CD4-positive, alpha-beta memory T cell (primary cell): Measurements from ENCODE around the gene MAGI2. TPM values are rescaled to one million over a fixed set of nuclear protein-coding genes. Genes with fewer than 3 reads are reported as not detected.

ENCODE experiments used
- CTCF ChIA-PET: fragments of 350-600 bp; sonication (Branson Sonifier 250); formaldehyde crosslinking; loops from one replicate; lab custom pipeline; 2021; ENCODE audit warnings: inconsistent platforms; ENCODE audit not compliant: partially characterized antibody; lab: Charles Lee
- POLR2A ChIA-PET: fragments of 350-600 bp; sonication (Branson Sonifier 250); formaldehyde crosslinking; loops from one replicate; lab custom pipeline; 2021; ENCODE audit not compliant: partially characterized antibody; lab: Charles Lee
- DNase-seq, 5 donors: peaks; one replicate each; pipeline versions ENCODE4 v3.0.0 to v3.0.0-alpha.2; 2020 to 2022; ENCODE audit warnings: mixed read lengths in 1 of 5
- H3K27ac ChIP-seq: one replicate; pipeline ENCODE4 v1.7.0; 2013; ENCODE audit warnings: low read depth, low read length
- H3K27me3 ChIP-seq: 2 replicates; pipeline ENCODE4 v1.7.0; 2013; ENCODE audit warnings: mild to moderate bottlenecking, low read length, moderate library complexity; ENCODE audit not compliant: insufficient read depth
- H3K36me3 ChIP-seq: 2 replicates; pipeline ENCODE4 v1.7.0; 2013; ENCODE audit warnings: mild to moderate bottlenecking, low read length, moderate library complexity; ENCODE audit not compliant: insufficient read depth
- H3K4me1 ChIP-seq: 2 replicates; pipeline ENCODE4 v1.7.0; 2013; ENCODE audit warnings: mild to moderate bottlenecking, low read length, moderate library complexity; ENCODE audit not compliant: insufficient read depth
- H3K4me3 ChIP-seq, 2 donors: one replicate each; pipeline ENCODE4 v1.7.0; 2013; ENCODE audit warnings: low read length in 2 of 2, mild to moderate bottlenecking in 1 of 2
- H3K9me3 ChIP-seq, 2 donors: one replicate each; pipeline ENCODE4 v1.7.0; 2013; ENCODE audit warnings: low read length in 2 of 2, control low read depth in 1 of 2; ENCODE audit not compliant: control insufficient read depth in 1 of 2
- H3K27ac Mint-ChIP-seq, 7 donors: one replicate each; pipeline ENCODE4 v1.8.0; 2020 to 2021; ENCODE audit warnings: mixed read lengths in 7 of 7, mild to moderate bottlenecking in 6 of 7, inconsistent platforms in 3 of 7, moderate library complexity in 3 of 7
- H3K27me3 Mint-ChIP-seq, 2 donors: one replicate each; pipeline ENCODE4 v1.8.0; 2020 to 2021; ENCODE audit warnings: mixed read lengths in 2 of 2
- H3K36me3 Mint-ChIP-seq, 2 donors: one replicate each; pipeline ENCODE4 v1.8.0; 2020 to 2021; ENCODE audit warnings: mixed read lengths in 2 of 2, inconsistent platforms in 1 of 2, mild to moderate bottlenecking in 1 of 2
- H3K4me1 Mint-ChIP-seq, 4 donors: one replicate each; pipeline ENCODE4 v1.8.0; 2020 to 2021; ENCODE audit warnings: mixed read lengths in 4 of 4, mild to moderate bottlenecking in 1 of 4
- H3K4me3 Mint-ChIP-seq, 8 donors: one replicate each; pipeline ENCODE4 v1.8.0; 2020 to 2021; ENCODE audit warnings: mixed read lengths in 8 of 8, mild to moderate bottlenecking in 7 of 8, moderate library complexity in 6 of 8, inconsistent platforms in 3 of 8
- H3K9me3 Mint-ChIP-seq, 8 donors: one replicate each; pipeline ENCODE4 v1.8.0; 2020 to 2021; ENCODE audit warnings: mixed read lengths in 8 of 8, mild to moderate bottlenecking in 5 of 8, inconsistent platforms in 3 of 8, moderate library complexity in 1 of 8
- intact Hi-C: fragments of 100-400 bp; cut with micrococcal nuclease; formaldehyde crosslinking; loops from one replicate; pipeline ENCODE4 v1.15.1; 2023
- polyA plus RNA-seq, 2 donors: library from polyadenylated mRNA; unstranded; fragments of 300-500 nt; fragmentation: Illumina TruSeq; gene quantifications; one replicate each; pipeline ENCODE4 v1.2.3, GENCODE V29; 2021
- total RNA-seq, 2 experiments: library from RNA; stranded (reverse); gene quantifications; one replicate each; pipeline ENCODE4 v1.2.3, GENCODE V29; 2021

The MAGI2 gene
- total and polyA plus RNA-seq, 4 experiments from 2014 or later: 0.23 to 0.25 TPM; not detected in 2

DNA sequence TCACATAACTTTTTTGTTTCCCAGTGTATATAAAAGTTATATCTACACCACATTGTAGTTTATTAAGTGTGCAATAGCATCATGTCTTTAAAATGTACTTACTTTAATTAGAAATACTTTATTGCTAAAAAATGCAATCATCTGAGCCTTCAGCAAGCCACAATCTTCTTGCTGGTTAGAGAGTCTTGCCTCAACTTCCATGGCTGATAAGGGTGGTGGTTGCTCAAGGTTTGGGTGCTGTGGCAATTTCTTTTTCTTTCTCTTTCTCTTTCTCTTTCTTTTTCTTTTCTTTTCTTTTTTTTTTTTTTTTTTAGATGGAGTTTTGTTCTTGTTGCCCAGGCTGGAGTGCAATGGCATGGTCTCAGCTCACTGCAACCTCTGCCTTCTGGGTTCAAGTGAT lies 360.0 kb downstream of the MAGI2 start:
- intact Hi-C loops: no loop called here
- no peaks in the 10 kb centered on the region for H3K27me3 Mint-ChIP-seq
- Histone ChIP-seq H3K36me3 (no peaks in the 10 kb centered on the region), H3K27me3 (no peaks in the 10 kb centered on the region), H3K27ac (no peak overlapping the region), H3K4me1 (no peaks in the 10 kb centered on the region), H3K4me3 (no peak overlapping the region), H3K9me3 (peaks cover 0 to 2% of the 10 kb centered on the region in 2 donors)
- no peak overlapping the region for H3K4me3 Mint-ChIP-seq
- DNase-seq: no peak
- no peaks in the 10 kb centered on the region for H3K36me3 Mint-ChIP-seq
- peaks cover 2 to 17% (median 6%) of the 10 kb centered on the region in 8 donors for H3K9me3 Mint-ChIP-seq
- H3K4me1 Mint-ChIP-seq: no peaks in the 10 kb centered on the region
- ChIA-PET POLR2A (no interaction called here), CTCF (no interaction called here)
- no peak overlapping the region for H3K27ac Mint-ChIP-seq

- Histone ChIP-seq H3K27me3 (no peaks in the 10 kb centered on the region), H3K27ac (no peak overlapping the region), H3K4me1 (no peaks in the 10 kb centered on the region), H3K4me3 (no peak overlapping the region), H3K9me3 (peaks cover 0 to 2% of the 10 kb centered on the region in 2 donors), H3K36me3 (no peaks in the 10 kb centered on the region)
- no peaks in the 10 kb centered on the region for H3K4me1 Mint-ChIP-seq
- no peaks in the 10 kb centered on the region for H3K27me3 Mint-ChIP-seq
- no peaks in the 10 kb centered on the region for H3K36me3 Mint-ChIP-seq
- intact Hi-C loops: no loop called here
- CTCF ChIA-PET: no interaction called here
- POLR2A ChIA-PET: no interaction called here
- no peak overlapping the region for H3K27ac Mint-ChIP-seq
- H3K9me3 Mint-ChIP-seq: peaks cover 3 to 17% (median 8%) of the 10 kb centered on the region in 8 donors
- no peak overlapping the region for H3K4me3 Mint-ChIP-seq
- DNase-seq: no peak
Observed at GRCh38 chr7:79091661-79092060, 361.8 kb downstream of the MAGI2 start.

DNA sequence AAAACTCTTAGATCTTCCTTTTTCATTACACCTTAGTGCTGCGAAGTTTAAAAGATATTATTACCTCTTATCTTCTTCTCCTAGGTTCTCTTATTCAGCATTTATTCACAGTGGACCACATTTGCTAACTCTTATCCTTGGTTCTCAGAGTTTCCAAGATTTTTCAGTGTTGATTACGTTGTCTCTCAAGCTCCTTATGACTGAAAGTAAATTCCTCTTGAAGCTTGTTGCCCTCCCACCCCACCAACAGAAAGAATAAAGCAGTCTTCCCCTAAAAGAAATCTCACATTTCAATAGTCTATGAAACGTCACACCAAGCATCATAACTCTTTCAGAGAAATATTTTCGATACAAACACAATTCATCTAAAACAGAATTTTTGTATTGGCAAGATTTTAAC lies 362.5 kb downstream of the MAGI2 start:
- ChIA-PET CTCF (no interaction called here), POLR2A (no interaction called here)
- intact Hi-C loops: no loop called here
- no peaks in the 10 kb centered on the region for H3K36me3 Mint-ChIP-seq
- H3K27ac Mint-ChIP-seq: no peak overlapping the region
- no peaks in the 10 kb centered on the region for H3K27me3 Mint-ChIP-seq
- Histone ChIP-seq H3K9me3 (no peaks in the 10 kb centered on the region), H3K4me1 (no peaks in the 10 kb centered on the region), H3K36me3 (no peaks in the 10 kb centered on the region), H3K27ac (no peak overlapping the region), H3K4me3 (no peak overlapping the region), H3K27me3 (no peaks in the 10 kb centered on the region)
- H3K4me1 Mint-ChIP-seq: no peaks in the 10 kb centered on the region
- H3K9me3 Mint-ChIP-seq: peaks cover 0 to 14% (median 7%) of the 10 kb centered on the region in 8 donors
- DNase-seq: no peak
- H3K4me3 Mint-ChIP-seq: no peak overlapping the region

DNA sequence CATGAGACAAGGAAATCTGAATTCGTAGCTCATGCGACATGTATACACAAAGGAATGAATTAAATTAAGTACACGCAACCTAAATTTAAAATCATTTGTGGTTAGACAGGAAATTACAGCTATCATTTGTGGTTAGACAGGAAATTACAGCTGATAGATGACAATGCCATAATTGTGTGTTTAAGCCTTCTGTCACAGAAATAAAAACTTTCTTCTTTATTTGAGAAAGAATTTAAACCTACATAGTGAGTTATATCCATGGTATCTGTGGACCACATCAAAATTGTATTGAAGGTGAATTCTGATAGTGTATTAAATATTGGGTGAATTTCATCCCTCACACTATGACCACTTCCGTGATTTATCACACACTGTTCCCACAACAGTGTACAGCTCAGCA lies 362.9 kb downstream of the MAGI2 start:
- no peaks in the 10 kb centered on the region for H3K36me3 Mint-ChIP-seq
- intact Hi-C loops: no loop called here
- POLR2A ChIA-PET: no interaction called here

GRCh38 chr7:79084423-79084822 lies 369.0 kb downstream of the MAGI2 start:
- no peak overlapping the region for H3K4me3 Mint-ChIP-seq
- CTCF ChIA-PET: no interaction called here
- H3K27ac Mint-ChIP-seq: no peak overlapping the region
- H3K9me3 Mint-ChIP-seq: peaks cover 2 to 17% (median 10%) of the 10 kb centered on the region in 8 donors
- intact Hi-C loops: no loop called here
- POLR2A ChIA-PET: no interaction called here
- Histone ChIP-seq H3K27me3 (no peaks in the 10 kb centered on the region), H3K4me1 (no peaks in the 10 kb centered on the region), H3K4me3 (no peak overlapping the region), H3K36me3 (no peaks in the 10 kb centered on the region), H3K27ac (no peak overlapping the region), H3K9me3 (no peaks in the 10 kb centered on the region)
- no peak for DNase-seq
- H3K4me1 Mint-ChIP-seq: no peaks in the 10 kb centered on the region
- H3K36me3 Mint-ChIP-seq: no peaks in the 10 kb centered on the region
- no peaks in the 10 kb centered on the region for H3K27me3 Mint-ChIP-seq

More for the DNA sequence above, 362.9 kb downstream of the MAGI2 start:
- H3K27ac Mint-ChIP-seq: no peak overlapping the region
- Histone ChIP-seq H3K4me1 (no peaks in the 10 kb centered on the region), H3K4me3 (no peak overlapping the region), H3K27me3 (no peaks in the 10 kb centered on the region), H3K36me3 (no peaks in the 10 kb centered on the region), H3K27ac (no peak overlapping the region), H3K9me3 (no peaks in the 10 kb centered on the region)
- no peaks in the 10 kb centered on the region for H3K4me1 Mint-ChIP-seq
- no peak overlapping the region for H3K4me3 Mint-ChIP-seq
- H3K9me3 Mint-ChIP-seq: peaks cover 0 to 11% (median 7%) of the 10 kb centered on the region in 8 donors
- no peak for DNase-seq
- no peaks in the 10 kb centered on the region for H3K27me3 Mint-ChIP-seq
- CTCF ChIA-PET: no interaction called here

DNA sequence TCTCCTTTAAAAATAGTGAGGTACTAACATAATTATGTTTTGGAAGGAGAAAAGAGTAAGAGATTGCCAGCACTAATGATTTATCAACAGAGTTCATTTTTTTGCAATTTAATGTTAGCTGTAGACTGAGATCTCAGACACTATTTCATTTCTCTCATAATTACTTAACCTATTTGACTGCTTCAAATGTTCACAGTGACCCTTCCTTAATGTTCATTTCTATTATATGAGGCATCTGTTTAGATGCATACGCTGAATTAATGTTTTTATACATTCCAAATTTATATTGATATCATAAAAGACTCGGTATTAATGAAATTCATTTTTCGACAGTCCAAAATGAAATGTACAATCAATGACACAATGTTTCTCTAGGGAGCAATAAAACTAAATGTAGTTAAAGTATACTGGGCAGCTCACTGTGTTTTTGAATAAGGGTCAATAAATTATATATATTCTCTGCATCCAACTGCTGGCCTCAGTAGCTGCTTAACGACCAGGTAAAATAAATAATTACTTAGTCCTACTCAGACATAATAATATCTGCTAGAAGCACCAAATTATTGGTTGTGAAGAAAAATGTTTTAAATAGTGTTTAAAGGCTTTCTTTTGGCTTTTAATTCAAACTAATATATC lies 373.4 kb downstream of the MAGI2 start:
- Histone ChIP-seq H3K36me3 (no peaks in the 10 kb centered on the region), H3K4me3 (no peak overlapping the region), H3K27ac (no peak overlapping the region), H3K27me3 (no peaks in the 10 kb centered on the region), H3K9me3 (no peaks in the 10 kb centered on the region), H3K4me1 (no peaks in the 10 kb centered on the region)
- Mint-ChIP-seq H3K27ac (no peak overlapping the region), H3K27me3 (no peaks in the 10 kb centered on the region), H3K4me1 (no peaks in the 10 kb centered on the region), H3K9me3 (peaks cover 1 to 7% (median 4%) of the 10 kb centered on the region in 8 donors), H3K4me3 (no peak overlapping the region), H3K36me3 (no peaks in the 10 kb centered on the region)
- CTCF ChIA-PET: no interaction called here
- intact Hi-C loops: no loop called here
- POLR2A ChIA-PET: no interaction called here
- no peak for DNase-seq

- Histone ChIP-seq H3K4me3 (no peak overlapping the region), H3K9me3 (no peaks in the 10 kb centered on the region), H3K36me3 (no peaks in the 10 kb centered on the region), H3K27ac (no peak overlapping the region), H3K27me3 (no peaks in the 10 kb centered on the region), H3K4me1 (no peaks in the 10 kb centered on the region)
- ChIA-PET POLR2A (no interaction called here), CTCF (no interaction called here)
- Mint-ChIP-seq H3K4me3 (no peak overlapping the region), H3K27ac (no peak overlapping the region), H3K4me1 (no peaks in the 10 kb centered on the region), H3K36me3 (no peaks in the 10 kb centered on the region), H3K9me3 (peaks cover 0 to 16% (median 5%) of the 10 kb centered on the region in 8 donors), H3K27me3 (no peaks in the 10 kb centered on the region)
- no peak for DNase-seq
- intact Hi-C loops: no loop called here
Observed at GRCh38 chr7:79078273-79078672, 375.2 kb downstream of the MAGI2 start.
